ENCODE data around the gene EMILIN1.

DNA sequence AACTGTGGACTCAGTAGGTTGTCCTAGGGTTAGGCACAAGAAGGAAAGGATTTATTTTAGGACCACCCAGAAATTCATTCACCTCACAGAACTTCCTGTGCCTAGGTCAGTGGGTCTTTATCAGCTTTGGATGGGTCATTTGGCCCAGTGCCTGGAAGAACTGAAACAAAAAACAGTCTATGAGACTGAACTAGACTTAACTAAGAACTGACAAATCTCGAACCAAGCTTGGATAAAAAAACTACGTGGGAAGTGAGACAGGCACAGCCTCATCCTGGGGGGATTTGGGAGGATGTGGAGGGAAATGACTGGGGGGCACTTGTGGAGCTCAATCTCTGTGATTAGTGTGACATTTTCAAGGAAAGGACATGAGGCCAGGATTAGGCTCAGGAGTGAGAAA, 4.6 kb upstream of the EMILIN1 start:
- TF ChIP-seq CTCF (IDR thresholded peaks at IDR 0.05), result no peak
- TF ChIP-seq POLR2A (IDR thresholded peaks at IDR 0.05), result no peak
